Thoracic aorta (tissue), 2 donors: ENCODE data around the gene LAMB4. TPM values are rescaled to one million over a fixed set of nuclear protein-coding genes. Genes with fewer than 3 reads are reported as not detected.

Experiments
- ATAC-seq: fragments of 150-250 bp; one replicate; pipeline ENCODE4 v1.8.0; 2017; ENCODE audit warnings: low read depth; ENCODE audit not compliant: insufficient number of reproducible peaks, low FRiP score
- DNase-seq: peaks from one replicate; pipeline ENCODE4 v3.0.0-alpha.2; 2020; ENCODE audit warnings: low spot score
- H3K27ac ChIP-seq, 2 donors: fragments of 200-600 bp; sonication (generic); 1 replicate in 1 of 2; 2 replicates in 1 of 2; pipeline ENCODE4 v1.5.1; 2016; ENCODE audit warnings: mild to moderate bottlenecking in 2 of 2, moderate library complexity in 2 of 2
- H3K27me3 ChIP-seq: fragments of 200-600 bp; sonication (generic); replicated peaks from 2 replicates; pipeline ENCODE4 v1.6.0; 2016; ENCODE audit warnings: mild to moderate bottlenecking; ENCODE audit not compliant: insufficient read depth
- H3K36me3 ChIP-seq: fragments of 200-600 bp; sonication (generic); one replicate; pipeline ENCODE4 v1.5.1; 2016
- H3K4me1 ChIP-seq, 2 donors: fragments of 200-600 bp; sonication (generic); 1 replicate in 1 of 2; 2 replicates in 1 of 2; pipeline versions ENCODE4 v1.5.1 to v1.6.0; 2016; ENCODE audit warnings: low read depth in 2 of 2, mild to moderate bottlenecking in 1 of 2; ENCODE audit not compliant: control insufficient read depth in 1 of 2
- H3K4me3 ChIP-seq: fragments of 200-600 bp; sonication (generic); 2 replicates; pipeline ENCODE4 v1.5.1; 2016; ENCODE audit warnings: mild to moderate bottlenecking
- H3K9me3 ChIP-seq: fragments of 200-600 bp; sonication (generic); 2 replicates; pipeline ENCODE4 v1.5.1; 2016
- total RNA-seq, 2 donors: library from RNA; depleted of rRNA; stranded (reverse); fragments of >200 nt; gene quantifications; one replicate each; pipeline versions ENCODE4 v1.1.0 to v1.2.3, GENCODE V29; 2016
- TF ChIP-seq, protein P1 (sequence below): fragments of 200-600 bp; sonication (generic); IDR thresholded peaks from one replicate; pipeline ENCODE4 v1.5.1; 2019; ENCODE audit warnings: antibody characterized with exemption

Gene LAMB4
- total RNA-seq, 2 donors from 2014 or later, result 0.14 TPM; not detected in 1

DNA sequence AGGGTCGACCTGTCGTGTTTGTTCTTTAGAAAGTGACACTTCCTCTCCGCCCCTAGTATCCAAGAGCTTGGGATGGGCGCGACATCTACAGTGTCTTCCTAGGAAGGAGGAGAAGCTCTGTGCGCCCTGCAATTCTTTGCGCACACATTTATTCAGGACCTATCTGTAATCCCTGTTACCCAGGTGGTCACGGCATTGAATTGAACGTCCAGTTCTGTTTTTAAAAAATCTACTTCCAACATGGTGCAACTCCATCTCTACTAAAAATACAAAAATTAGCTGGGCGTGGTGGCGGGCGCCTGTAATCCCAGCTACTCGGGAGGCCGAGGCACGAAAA lies 126.6 kb downstream of the LAMB4 start:
- DNase-seq (no peak), ATAC-seq (no peak)
- Histone ChIP-seq H3K4me1 (peaks cover 13 to 47% of the 10 kb centered on the region in 2 donors), H3K36me3 (no peaks in the 10 kb centered on the region), H3K27me3 (no peaks in the 10 kb centered on the region), H3K4me3 (peak overlapping the region; percentile 90), H3K27ac (peak overlapping the region in 1 of 2 donors; percentile 84), H3K9me3 (no peaks in the 10 kb centered on the region)
- TF ChIP-seq, protein P1, sequence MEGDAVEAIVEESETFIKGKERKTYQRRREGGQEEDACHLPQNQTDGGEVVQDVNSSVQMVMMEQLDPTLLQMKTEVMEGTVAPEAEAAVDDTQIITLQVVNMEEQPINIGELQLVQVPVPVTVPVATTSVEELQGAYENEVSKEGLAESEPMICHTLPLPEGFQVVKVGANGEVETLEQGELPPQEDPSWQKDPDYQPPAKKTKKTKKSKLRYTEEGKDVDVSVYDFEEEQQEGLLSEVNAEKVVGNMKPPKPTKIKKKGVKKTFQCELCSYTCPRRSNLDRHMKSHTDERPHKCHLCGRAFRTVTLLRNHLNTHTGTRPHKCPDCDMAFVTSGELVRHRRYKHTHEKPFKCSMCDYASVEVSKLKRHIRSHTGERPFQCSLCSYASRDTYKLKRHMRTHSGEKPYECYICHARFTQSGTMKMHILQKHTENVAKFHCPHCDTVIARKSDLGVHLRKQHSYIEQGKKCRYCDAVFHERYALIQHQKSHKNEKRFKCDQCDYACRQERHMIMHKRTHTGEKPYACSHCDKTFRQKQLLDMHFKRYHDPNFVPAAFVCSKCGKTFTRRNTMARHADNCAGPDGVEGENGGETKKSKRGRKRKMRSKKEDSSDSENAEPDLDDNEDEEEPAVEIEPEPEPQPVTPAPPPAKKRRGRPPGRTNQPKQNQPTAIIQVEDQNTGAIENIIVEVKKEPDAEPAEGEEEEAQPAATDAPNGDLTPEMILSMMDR, result no peak

DNA sequence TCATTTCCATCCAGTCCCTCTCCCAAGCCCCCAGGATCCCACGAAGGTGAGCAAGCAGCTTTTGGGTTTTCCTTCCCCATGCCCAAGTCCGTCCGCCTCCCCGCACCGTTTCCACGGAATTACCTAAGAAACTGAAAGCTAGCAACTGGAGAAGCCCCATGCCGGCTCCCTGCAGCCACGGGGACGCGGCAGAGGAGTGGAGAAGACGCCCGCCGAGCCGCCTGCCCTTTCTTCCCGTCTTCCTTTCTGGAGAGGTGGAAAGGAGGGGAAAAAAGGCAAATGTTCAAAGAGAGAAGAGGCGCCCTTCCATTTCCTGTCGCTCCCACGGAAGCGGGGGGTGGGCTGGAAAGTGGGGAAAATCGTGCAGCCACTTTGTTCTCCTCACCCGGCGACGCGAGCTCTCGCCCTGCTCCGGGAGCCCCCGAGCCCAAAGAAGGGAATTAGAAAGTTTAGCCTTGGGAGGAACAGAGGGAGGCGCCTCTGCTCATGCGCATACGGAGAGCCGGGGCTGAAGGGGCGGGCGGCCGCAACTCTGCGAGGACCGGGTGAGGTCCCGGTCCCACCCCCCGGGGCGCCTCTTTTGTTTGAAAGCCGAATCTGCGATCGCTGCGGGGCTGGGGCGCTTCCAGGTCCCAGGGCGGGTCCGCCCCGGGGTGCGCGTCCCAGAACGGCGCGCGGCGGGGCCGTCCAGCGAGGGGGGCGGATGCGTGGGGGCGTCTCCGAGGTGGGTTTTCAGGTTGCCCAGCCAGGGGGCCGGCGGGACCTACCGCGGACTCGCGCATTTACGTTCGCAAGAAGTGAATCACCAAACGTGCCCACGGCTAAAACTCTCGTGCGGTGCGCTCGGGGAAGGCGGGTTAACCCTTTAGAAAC lies 127.2 kb downstream of the LAMB4 start, which contains the start of gene LAMB1:
TSS of gene LAMB1 (minus strand) at position 436 of the 873 bp plus-strand sequence. CDS start at position 160, 276 bp downstream.
- ATAC-seq (no peak), DNase-seq (no peak)
- TF ChIP-seq, protein P1, result no peak
- H3K4me1 ChIP-seq, result peaks cover 13 to 49% of the 10 kb centered on the region in 2 donors
- peak within 1 kb of the TSS; percentile 90 for H3K4me3 ChIP-seq
- H3K27ac ChIP-seq, result peak within 1 kb of the TSS; percentile 80 to 84
- no peaks in the 10 kb centered on the region for H3K36me3 ChIP-seq
- no peaks in the 10 kb centered on the region for H3K9me3 ChIP-seq
- H3K27me3 ChIP-seq, result no peaks in the 10 kb centered on the region

DNA sequence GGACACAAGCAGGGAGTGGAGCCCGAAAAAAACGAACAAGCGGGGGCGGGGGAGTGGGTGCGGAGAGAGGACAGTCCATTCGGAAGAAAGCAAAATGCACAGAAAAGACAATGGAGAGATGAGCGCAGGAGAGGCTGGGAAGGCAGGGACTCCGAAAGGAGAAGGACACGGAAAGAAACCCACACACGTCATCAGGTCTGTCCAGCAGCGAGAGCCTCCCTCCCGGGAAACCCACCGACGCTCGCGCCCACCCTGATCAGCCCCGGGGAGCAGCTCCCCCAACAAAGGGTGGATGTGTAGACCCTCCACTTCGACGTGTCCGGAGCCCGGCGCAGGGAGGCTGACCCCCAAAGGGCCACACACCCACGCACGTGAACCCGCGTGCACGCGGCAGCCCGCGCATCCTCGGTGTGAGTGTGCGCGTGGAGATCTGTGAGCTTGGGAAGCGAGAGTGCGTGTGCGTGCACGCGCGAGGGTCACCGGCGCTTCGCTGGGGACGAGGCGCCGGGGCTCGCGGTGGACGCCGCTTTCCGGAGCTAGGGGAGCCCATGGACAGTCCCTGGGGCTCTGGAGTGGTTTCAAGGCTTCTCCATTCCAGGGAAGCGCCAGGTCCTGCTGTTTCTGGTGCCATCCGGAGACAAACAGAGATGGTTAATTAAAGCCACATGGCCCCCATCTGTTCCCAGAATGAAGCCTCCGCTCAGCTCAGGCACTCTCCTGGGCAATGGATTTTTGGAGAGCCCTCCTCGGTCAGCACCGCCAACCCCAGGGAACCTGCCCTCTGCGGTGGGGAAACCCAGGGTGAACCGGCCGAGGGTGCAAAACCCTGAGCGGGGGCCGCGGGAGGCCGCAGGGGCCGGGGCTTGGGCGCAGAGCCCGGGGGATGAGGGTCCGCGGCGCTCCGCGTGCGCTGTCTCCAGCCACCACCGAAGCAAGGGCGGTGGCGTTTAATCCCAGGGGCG lies 128.1 kb downstream of the LAMB4 start:
- Histone ChIP-seq H3K27ac (peak overlapping the region; percentile 80 to 84), H3K36me3 (no peaks in the 10 kb centered on the region), H3K4me3 (peak overlapping the region; percentile 90), H3K4me1 (peaks cover 13 to 49% of the 10 kb centered on the region in 2 donors), H3K27me3 (no peaks in the 10 kb centered on the region), H3K9me3 (no peaks in the 10 kb centered on the region)
- TF ChIP-seq, protein P1, result no peak
- no peak for DNase-seq
- ATAC-seq, result no peak

DNA sequence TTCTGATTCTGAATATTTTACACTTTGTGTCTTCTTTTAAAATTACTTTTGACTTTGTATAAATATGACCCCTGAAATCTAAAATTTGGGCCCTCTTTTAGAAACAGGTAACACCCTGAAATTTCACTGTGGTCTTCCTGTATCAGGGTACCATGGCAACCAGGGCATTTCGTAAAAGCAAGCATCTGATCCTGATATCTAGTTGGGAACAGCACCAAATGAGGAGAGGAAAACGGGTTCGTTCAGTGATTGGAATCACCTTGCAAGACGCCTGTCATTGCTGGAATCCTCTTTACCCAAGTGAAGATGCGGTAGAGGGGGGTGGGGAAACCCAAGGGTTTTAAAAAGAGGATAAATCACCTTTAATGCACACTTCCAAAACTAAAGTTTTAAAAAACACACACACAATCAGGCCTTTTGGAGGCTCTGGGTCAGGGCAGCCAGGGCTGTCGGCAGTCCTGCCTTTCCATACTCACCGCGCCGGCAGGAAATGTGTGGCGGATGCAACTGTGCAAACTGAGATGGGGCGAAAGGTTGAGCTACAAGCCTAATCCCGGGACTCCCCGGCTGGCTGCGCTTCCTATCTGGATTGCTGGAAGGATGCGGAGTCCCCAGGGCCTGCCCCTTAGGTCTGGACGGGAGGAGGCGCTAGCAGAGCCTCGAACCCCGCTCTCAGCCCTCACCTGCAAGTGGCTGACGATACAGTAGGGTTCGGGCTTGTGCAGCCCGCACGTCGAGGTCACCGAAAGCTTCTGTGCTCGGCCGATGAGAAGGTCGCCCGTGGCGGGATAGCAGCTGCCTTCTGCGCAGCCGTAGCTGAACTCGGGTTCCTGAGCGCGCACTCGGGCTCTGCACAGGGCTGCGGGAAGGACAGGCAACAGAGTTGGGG lies 129.0 kb downstream of the LAMB4 start:
- TF ChIP-seq, protein P1, result no peak
- Histone ChIP-seq H3K9me3 (no peaks in the 10 kb centered on the region), H3K4me1 (peaks cover 13 to 57% of the 10 kb centered on the region in 2 donors), H3K4me3 (peak overlapping the region; percentile 90), H3K27ac (peak overlapping the region in 1 of 2 donors; percentile 84), H3K27me3 (no peaks in the 10 kb centered on the region), H3K36me3 (no peaks in the 10 kb centered on the region)
- DNase-seq (no peak), ATAC-seq (peak; percentile 26)
